Endothelial cell (in vitro differentiated cells): ENCODE data around the gene BAIAP2. TPM values are rescaled to one million over a fixed set of nuclear protein-coding genes. Genes with fewer than 3 reads are reported as not detected.

ENCODE experiments used
- DNase-seq: peaks from one replicate; pipeline ENCODE4 v3.0.0; 2021; ENCODE audit warnings: low spot score
- H3K27ac Mint-ChIP-seq: one replicate; pipeline ENCODE4 v1.8.0; 2021; ENCODE audit warnings: mixed read lengths, inconsistent platforms; ENCODE audit not compliant: unreplicated experiment
- H3K27me3 Mint-ChIP-seq: one replicate; pipeline ENCODE4 v1.8.0; 2021; ENCODE audit warnings: mild to moderate bottlenecking, moderate library complexity, mixed read lengths, inconsistent platforms; ENCODE audit not compliant: unreplicated experiment
- H3K36me3 Mint-ChIP-seq: one replicate; pipeline ENCODE4 v1.8.0; 2021; ENCODE audit warnings: mild to moderate bottlenecking, low read depth, mixed read lengths, inconsistent platforms; ENCODE audit not compliant: unreplicated experiment
- H3K4me1 Mint-ChIP-seq: one replicate; pipeline ENCODE4 v1.8.0; 2021; ENCODE audit warnings: mild to moderate bottlenecking, mixed read lengths, inconsistent platforms; ENCODE audit not compliant: unreplicated experiment
- H3K4me3 Mint-ChIP-seq: one replicate; pipeline ENCODE4 v1.8.0; 2021; ENCODE audit warnings: mild to moderate bottlenecking, mixed read lengths, inconsistent platforms; ENCODE audit not compliant: unreplicated experiment
- H3K9me3 Mint-ChIP-seq: one replicate; pipeline ENCODE4 v1.8.0; 2021; ENCODE audit warnings: mixed read lengths, inconsistent platforms; ENCODE audit not compliant: unreplicated experiment
- total RNA-seq: library from RNA; stranded (reverse); fragmentation: NEBNext Ultra II Directional; extraction: Animal tissue kit (Norgen Biotek cat#: 25700); gene quantifications from one replicate; pipeline ENCODE4 v1.2.1, GENCODE V29; 2021; ENCODE audit not compliant: unreplicated experiment
- TF ChIP-seq, protein P1 (sequence below): fragments of 200-600 bp; sonication (generic); IDR thresholded peaks from one replicate; pipeline ENCODE4 v1.5.0; 2021; ENCODE audit warnings: antibody characterized with exemption; ENCODE audit not compliant: unreplicated experiment

The BAIAP2 gene
- total RNA-seq, 1 donor from 2014 or later = 67.8 TPM

GRCh38 chr17:81019563-81020442 is 15.1 kb upstream of the BAIAP2 start:
- Mint-ChIP-seq H3K36me3 (no peaks in the 10 kb centered on the region), H3K27ac (no peak overlapping the region), H3K4me3 (no peak overlapping the region), H3K27me3 (peaks cover 11% of the 10 kb centered on the region), H3K9me3 (no peaks in the 10 kb centered on the region), H3K4me1 (peaks cover 12% of the 10 kb centered on the region)
- TF ChIP-seq, protein P1, sequence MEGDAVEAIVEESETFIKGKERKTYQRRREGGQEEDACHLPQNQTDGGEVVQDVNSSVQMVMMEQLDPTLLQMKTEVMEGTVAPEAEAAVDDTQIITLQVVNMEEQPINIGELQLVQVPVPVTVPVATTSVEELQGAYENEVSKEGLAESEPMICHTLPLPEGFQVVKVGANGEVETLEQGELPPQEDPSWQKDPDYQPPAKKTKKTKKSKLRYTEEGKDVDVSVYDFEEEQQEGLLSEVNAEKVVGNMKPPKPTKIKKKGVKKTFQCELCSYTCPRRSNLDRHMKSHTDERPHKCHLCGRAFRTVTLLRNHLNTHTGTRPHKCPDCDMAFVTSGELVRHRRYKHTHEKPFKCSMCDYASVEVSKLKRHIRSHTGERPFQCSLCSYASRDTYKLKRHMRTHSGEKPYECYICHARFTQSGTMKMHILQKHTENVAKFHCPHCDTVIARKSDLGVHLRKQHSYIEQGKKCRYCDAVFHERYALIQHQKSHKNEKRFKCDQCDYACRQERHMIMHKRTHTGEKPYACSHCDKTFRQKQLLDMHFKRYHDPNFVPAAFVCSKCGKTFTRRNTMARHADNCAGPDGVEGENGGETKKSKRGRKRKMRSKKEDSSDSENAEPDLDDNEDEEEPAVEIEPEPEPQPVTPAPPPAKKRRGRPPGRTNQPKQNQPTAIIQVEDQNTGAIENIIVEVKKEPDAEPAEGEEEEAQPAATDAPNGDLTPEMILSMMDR = no peak
- no peak for DNase-seq

GRCh38 chr17:81020443-81020766 is 14.5 kb upstream of the BAIAP2 start:
- TF ChIP-seq, protein P1 = no peak
- no peaks in the 10 kb centered on the region for H3K9me3 Mint-ChIP-seq
- H3K27ac Mint-ChIP-seq = no peak overlapping the region
- no peak for DNase-seq
- H3K36me3 Mint-ChIP-seq = no peaks in the 10 kb centered on the region
- peaks cover 12% of the 10 kb centered on the region for H3K4me1 Mint-ChIP-seq
- H3K4me3 Mint-ChIP-seq = no peak overlapping the region
- H3K27me3 Mint-ChIP-seq = peaks cover 11% of the 10 kb centered on the region

GRCh38 chr17:81020767-81021497 is 14.0 kb upstream of the BAIAP2 start:
- no peak for DNase-seq
- Mint-ChIP-seq H3K4me1 (peaks cover 12% of the 10 kb centered on the region), H3K27me3 (peaks cover 11% of the 10 kb centered on the region), H3K36me3 (no peaks in the 10 kb centered on the region), H3K27ac (no peak overlapping the region), H3K9me3 (no peaks in the 10 kb centered on the region), H3K4me3 (no peak overlapping the region)
- TF ChIP-seq, protein P1 = no peak

DNA sequence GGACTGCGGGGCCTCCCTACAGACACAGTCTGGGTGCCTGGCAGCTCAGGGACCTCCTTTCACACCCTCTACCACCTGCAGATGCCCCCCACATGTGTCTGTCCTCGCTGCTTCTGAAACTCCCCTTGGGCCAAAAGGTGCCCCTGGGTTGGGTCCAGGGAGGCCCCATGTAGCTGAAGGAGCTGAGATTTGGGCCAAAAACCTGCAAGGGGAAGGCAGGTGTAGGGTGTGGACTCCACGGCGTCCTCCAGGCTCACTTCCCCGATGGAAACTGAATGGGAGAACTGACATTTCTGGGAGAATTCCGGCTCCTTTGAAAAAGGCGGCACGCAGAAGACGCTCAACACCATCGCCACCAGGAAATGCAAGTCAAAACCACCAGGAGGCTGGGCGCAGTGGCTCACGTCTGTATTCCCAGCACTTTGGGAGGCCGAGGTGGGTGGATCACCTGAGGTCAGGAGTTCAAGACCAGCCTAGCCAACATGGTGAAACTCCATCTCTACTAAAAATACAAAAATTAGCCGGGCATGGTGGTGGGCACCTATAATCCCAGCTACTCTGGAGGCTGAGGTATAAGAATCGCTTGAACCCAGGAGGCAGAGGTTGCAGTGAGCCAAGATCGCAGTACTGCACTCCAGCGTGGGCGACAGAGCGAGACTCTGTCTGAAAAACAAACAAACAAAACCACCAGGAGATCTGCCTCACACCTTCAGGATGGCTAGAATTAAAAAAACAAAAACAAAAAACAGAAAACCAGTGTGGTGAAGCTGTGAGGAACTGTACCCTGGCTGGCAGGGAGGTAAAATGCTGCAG is 13.2 kb upstream of the BAIAP2 start:
- TF ChIP-seq, protein P1 = no peak
- Mint-ChIP-seq H3K4me1 (peaks cover 12% of the 10 kb centered on the region), H3K27ac (no peak overlapping the region), H3K36me3 (no peaks in the 10 kb centered on the region), H3K4me3 (no peak overlapping the region), H3K9me3 (no peaks in the 10 kb centered on the region), H3K27me3 (peaks cover 10% of the 10 kb centered on the region)
- no peak for DNase-seq
